Endothelial cell of umbilical vein (primary cell): Measurements from ENCODE around the gene SYT6. TPM values are rescaled to one million over a fixed set of nuclear protein-coding genes. Genes with fewer than 3 reads are reported as not detected.

ENCODE experiments used
- BruUV-seq: library from RNA; stranded (reverse); fragments of 400-500 nt; replicated peaks from 2 replicates; lab custom pipeline; 2021; lab: Mats Ljungman, UMichigan
- CTCF ChIA-PET: fragments of 300-600, 350-600 bp; sonication (Branson Sonifier 250); formaldehyde crosslinking; loops from one replicate; lab custom pipeline; 2021; ENCODE audit warnings: antibody characterized with exemption, inconsistent platforms; lab: Charles Lee
- POLR2A ChIA-PET: fragments of 300-600, 350-600 bp; sonication (Branson Sonifier 250); formaldehyde crosslinking; loops from one replicate; lab custom pipeline; 2021; ENCODE audit warnings: antibody characterized with exemption, inconsistent platforms; lab: Charles Lee
- DNase-seq: peaks from one replicate; pipeline ENCODE4 v3.0.0-alpha.2; 2011; ENCODE audit warnings: low read depth, low spot score
- FAIRE-seq: peaks from 2 replicates; lab custom pipeline; 2011; peaks lifted over from hg19 to GRCh38; lab: Jason Lieb, UNC
- H2AFZ ChIP-seq: 2 replicates; pipeline ENCODE4 v1.6.0; 2012; ENCODE audit warnings: low read depth, low read length, control low read depth, inconsistent platforms
- H3K27ac ChIP-seq: 2 replicates; pipeline ENCODE4 v1.5.1; 2011; ENCODE audit warnings: low read depth, mild to moderate bottlenecking, control low read depth, low read length, moderate library complexity; ENCODE audit not compliant: insufficient read depth
- H3K27me3 ChIP-seq, 2 experiments: 2 replicates each; pipeline versions ENCODE4 v1.6.0 to v1.6.1; 2011; ENCODE audit warnings: low read length in 2 of 2, mixed read lengths in 1 of 2; ENCODE audit not compliant: control insufficient read depth in 2 of 2, insufficient read depth in 2 of 2
- H3K36me3 ChIP-seq, 2 experiments: 2 replicates in 1 of 2; 3 replicates in 1 of 2; pipeline ENCODE4 v1.5.1; 2011; ENCODE audit warnings: low read length in 2 of 2, mild to moderate bottlenecking in 1 of 2, moderate library complexity in 1 of 2; ENCODE audit not compliant: control insufficient read depth in 2 of 2, insufficient read depth in 2 of 2; ENCODE audit errors: extremely low read depth in 1 of 2
- H3K4me1 ChIP-seq: 3 replicates; pipeline ENCODE4 v1.5.1; 2011; ENCODE audit warnings: mild to moderate bottlenecking, low read length; ENCODE audit not compliant: control insufficient read depth, insufficient read depth; ENCODE audit errors: extremely low read depth
- H3K4me2 ChIP-seq: 2 replicates; pipeline ENCODE4 v1.6.1; 2011; ENCODE audit warnings: low read length, control low read depth, mixed read lengths; ENCODE audit not compliant: insufficient read depth
- H3K4me3 ChIP-seq, 3 experiments: fragments of 200-600 bp in 1 of 3; sonication (generic), shearing (Covaris generic) in 1 of 3; replicated peaks in 1 of 3; 2 replicates each; pipeline ENCODE4 v1.5.1; 2011 to 2016; ENCODE audit warnings: control low read depth in 3 of 3, low read length in 3 of 3, mild to moderate bottlenecking in 2 of 3, inconsistent platforms in 1 of 3, low read depth in 1 of 3, moderate library complexity in 1 of 3; ENCODE audit not compliant: insufficient read depth in 1 of 3
- H3K79me2 ChIP-seq: 2 replicates; pipeline ENCODE4 v1.6.0; 2012; ENCODE audit warnings: low read length, inconsistent platforms; ENCODE audit not compliant: control insufficient read depth, insufficient read depth
- H3K9ac ChIP-seq: replicated peaks from 2 replicates; pipeline ENCODE3; 2011; ENCODE audit warnings: low read length, control low read depth; ENCODE audit not compliant: insufficient read depth; ENCODE audit errors: extremely low read depth
- H3K9me1 ChIP-seq: replicated peaks from 3 replicates; pipeline ENCODE4 v1.6.0; 2011; ENCODE audit warnings: mild to moderate bottlenecking, low read length; ENCODE audit not compliant: control insufficient read depth, insufficient read depth; ENCODE audit errors: extremely low read depth
- H3K9me3 ChIP-seq: replicated peaks from 2 replicates; pipeline ENCODE4 v1.5.1; 2012; ENCODE audit warnings: low read length, inconsistent platforms; ENCODE audit not compliant: control insufficient read depth, insufficient read depth
- H4K20me1 ChIP-seq: replicated peaks from 2 replicates; pipeline ENCODE3; 2011; ENCODE audit warnings: mild to moderate bottlenecking, low read length; ENCODE audit not compliant: control insufficient read depth, insufficient read depth; ENCODE audit errors: extremely low read depth
- CTCF ChIP-seq, 2 donors: IDR thresholded peaks; 1 replicate in 1 of 2; 2 replicates in 1 of 2; pipeline ENCODE4 v1.5.1; 2011; ENCODE audit warnings: low read length in 2 of 2, mild to moderate bottlenecking in 2 of 2, moderate library complexity in 2 of 2, control low read depth in 1 of 2, inconsistent platforms in 1 of 2, low read depth in 1 of 2; ENCODE audit not compliant: insufficient read depth in 1 of 2; ENCODE audit errors: extremely low read depth in 1 of 2
- EZH2 ChIP-seq: IDR thresholded peaks from 2 replicates; pipeline ENCODE4 v1.6.1; 2012; ENCODE audit warnings: borderline replicate concordance, low read depth, mild to moderate bottlenecking, moderate library complexity, low read length, inconsistent platforms; ENCODE audit not compliant: severe bottlenecking
- FOS ChIP-seq: IDR thresholded peaks from 2 replicates; pipeline ENCODE4 v1.6.1; 2011; ENCODE audit warnings: mild to moderate bottlenecking, low read length, moderate library complexity, borderline replicate concordance; ENCODE audit not compliant: insufficient read depth
- GATA2 ChIP-seq: IDR thresholded peaks from 2 replicates; pipeline ENCODE4 v1.7.0; 2011; ENCODE audit warnings: low read depth, mild to moderate bottlenecking, moderate library complexity, mixed read lengths, low read length; ENCODE audit not compliant: insufficient read length, insufficient read depth
- JUN ChIP-seq: IDR thresholded peaks from 2 replicates; pipeline ENCODE4 v1.6.1; 2011; ENCODE audit warnings: borderline replicate concordance, low read depth; ENCODE audit not compliant: insufficient read length, insufficient read depth
- MAX ChIP-seq: IDR thresholded peaks from 2 replicates; pipeline ENCODE4 v1.6.1; 2011; ENCODE audit not compliant: insufficient read depth, insufficient read length
- MYC ChIP-seq: IDR thresholded peaks from one replicate; pipeline ENCODE4 v1.6.1; 2011; ENCODE audit warnings: mild to moderate bottlenecking, low read depth, low read length
- POLR2A ChIP-seq: IDR thresholded peaks from 2 replicates; pipeline ENCODE4 v1.6.1; 2012; ENCODE audit warnings: low read depth, mild to moderate bottlenecking, control low read depth, low read length
- POLR2AphosphoS5 ChIP-seq: IDR thresholded peaks from 2 replicates; pipeline ENCODE4 v1.6.1; 2012; ENCODE audit warnings: low read depth, mild to moderate bottlenecking, control low read depth, low read length, moderate library complexity; ENCODE audit not compliant: insufficient read depth
- dilution Hi-C: fragments of 300-500 bp; cut with MboI; formaldehyde crosslinking; loops from one replicate; pipeline ENCODE4 v1.15.0; 2019; ENCODE audit warnings: low sequenced_read_pairs; ENCODE audit not compliant: extremely low pct_ligation_motif_present
- intact Hi-C: fragments of 100-400 bp; cut with micrococcal nuclease; formaldehyde crosslinking; loops from one replicate; pipeline ENCODE4 v1.10.0; 2022
- polyA plus RNA-seq, 4 experiments: library from polyadenylated mRNA; depleted of rRNA in 3 of 4; stranded (reverse) in 3 of 4; unstranded in 1 of 4; fragments of >200 nt; gene quantifications; 2 replicates each; pipeline versions ENCODE4 v1.2.1 to v1.2.3, GENCODE V29; 2011 to 2012; ENCODE audit warnings: missing spikeins in 1 of 4
- total RNA-seq: library from RNA; stranded (reverse); gene quantifications from 2 replicates; pipeline ENCODE4 v1.2.3, GENCODE V29; 2021

SYT6 gene
- total and polyA plus RNA-seq, 2 donors (not counting 3 experiments of a cell fraction or from before 2014, with no cell fraction given) = 0.04 TPM; not detected in 1

- H3K9me1 ChIP-seq = no peaks in the 10 kb centered on the region
- no peak for FAIRE-seq
- no peaks in the 10 kb centered on the region for H3K9me3 ChIP-seq
- H3K79me2 ChIP-seq = no peaks in the 10 kb centered on the region
- TF ChIP-seq FOS (no peak), MYC (no peak)
- H2AFZ ChIP-seq = no peak overlapping the region
- no peaks in the 10 kb centered on the region for H3K36me3 ChIP-seq
- no peak overlapping the region for H3K27ac ChIP-seq
- H3K9ac ChIP-seq = no peak overlapping the region
- no peak overlapping the region for H3K4me2 ChIP-seq
- no peak overlapping the region for H3K4me3 ChIP-seq
- H3K4me1 ChIP-seq = no peaks in the 10 kb centered on the region
- CTCF ChIA-PET = no interaction called here
- intact Hi-C loops (no loop called here), dilution Hi-C loops (no loop called here)
- no TSS peak for BruUV-seq
- peaks cover 0 to 2% of the 10 kb centered on the region in 2 experiments for H3K27me3 ChIP-seq
- POLR2A ChIA-PET = no interaction called here
- H4K20me1 ChIP-seq = no peaks in the 10 kb centered on the region
- no peak for DNase-seq
These were observed 74.0 kb downstream of the SYT6 start for GRCh38 chr1:114079596-114080190.

GRCh38 chr1:114078116-114078515 lies 75.6 kb downstream of the SYT6 start:
- dilution Hi-C loops = no loop called here
- intact Hi-C loops = no loop called here
- no peak overlapping the region for H2AFZ ChIP-seq
- no peaks in the 10 kb centered on the region for H3K79me2 ChIP-seq
- no peaks in the 10 kb centered on the region for H3K9me3 ChIP-seq
- no peaks in the 10 kb centered on the region for H4K20me1 ChIP-seq
- no peak overlapping the region for H3K4me2 ChIP-seq
- no peaks in the 10 kb centered on the region for H3K36me3 ChIP-seq
- POLR2A ChIA-PET = no interaction called here
- H3K4me1 ChIP-seq = no peaks in the 10 kb centered on the region
- H3K9ac ChIP-seq = no peak overlapping the region
- H3K4me3 ChIP-seq = no peak overlapping the region
- H3K27ac ChIP-seq = no peak overlapping the region
- BruUV-seq = no TSS peak
- no peaks in the 10 kb centered on the region for H3K27me3 ChIP-seq
- CTCF ChIA-PET = no interaction called here
- DNase-seq (no peak), FAIRE-seq (no peak)
- TF ChIP-seq CTCF (IDR thresholded peaks at IDR 0.05; ENCODE audit: extremely low read depth in 1 of 2, insufficient read depth in 1 of 2, low read depth in 1 of 2, low read length in 2 of 2) (no peak), EZH2 (no peak), MYC (no peak), GATA2 (no peak), POLR2AphosphoS5 (no peak), JUN (no peak), MAX (no peak), POLR2A (no peak), FOS (no peak)
- H3K9me1 ChIP-seq = no peaks in the 10 kb centered on the region
